ENCODE data around the gene BDH2. TPM values are rescaled to one million over a fixed set of nuclear protein-coding genes. Genes with fewer than 3 reads are reported as not detected.
A peak's percentile ranks its signal among the peaks of the same experiment; 100 is the strongest.

The BDH2 gene
- total RNA-seq, 3 donors from 2014 or later (not counting 1 experiment from before 2014, with no cell fraction given): 12.1 to 16.6 (median 15.9) TPM

DNA sequence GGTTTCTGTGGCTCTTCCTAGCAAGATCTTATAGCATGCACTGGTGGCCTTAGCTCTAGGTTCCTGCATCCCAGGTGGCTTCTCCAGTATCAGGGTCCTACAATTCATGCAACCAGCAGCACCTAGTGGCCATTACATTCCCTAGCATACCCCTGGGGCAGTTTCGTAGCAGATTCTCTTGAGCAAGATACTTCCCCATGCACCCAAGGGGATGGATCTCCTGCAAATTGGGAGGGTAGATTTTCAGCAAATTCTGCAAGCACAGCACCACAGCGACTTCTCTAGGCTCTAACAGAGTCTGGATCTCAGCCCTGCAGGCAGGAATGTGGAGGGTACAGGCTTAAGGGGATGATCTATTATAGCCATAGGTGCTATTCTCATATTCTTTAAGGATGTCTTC is 67.1 kb downstream of the BDH2 start:
- WGBS (ENCODE audit: insufficient coverage): 95% methylated on average over 2 of the region's 2 CpGs
- Histone ChIP-seq H3K9me3 (ENCODE audit: control insufficient read depth, insufficient read depth, low read length) (no peaks in the 10 kb centered on the region), H3K27ac (ENCODE audit: low read length) (no peak overlapping the region), H3K27me3 (ENCODE audit: control insufficient read depth, insufficient read depth, low read length) (no peaks in the 10 kb centered on the region), H3K4me3 (ENCODE audit: low read length) (no peak overlapping the region), H3K4me1 (ENCODE audit: control insufficient read depth, insufficient read depth, low read length) (no peaks in the 10 kb centered on the region), H3K36me3 (ENCODE audit: control insufficient read depth, insufficient read depth, low read length) (peaks cover 4% of the 10 kb centered on the region)
- Mint-ChIP-seq H3K27ac (no peak overlapping the region), H3K4me3 (no peak overlapping the region), H3K36me3 (no peaks in the 10 kb centered on the region), H3K27me3 (ENCODE audit: low read depth in 2 of 2) (no peaks in the 10 kb centered on the region), H3K4me1 (no peaks in the 10 kb centered on the region), H3K9me3 (no peaks in the 10 kb centered on the region)
- intact Hi-C loops (cut with micrococcal nuclease): no loop called here
- TF ChIP-seq, protein P1, sequence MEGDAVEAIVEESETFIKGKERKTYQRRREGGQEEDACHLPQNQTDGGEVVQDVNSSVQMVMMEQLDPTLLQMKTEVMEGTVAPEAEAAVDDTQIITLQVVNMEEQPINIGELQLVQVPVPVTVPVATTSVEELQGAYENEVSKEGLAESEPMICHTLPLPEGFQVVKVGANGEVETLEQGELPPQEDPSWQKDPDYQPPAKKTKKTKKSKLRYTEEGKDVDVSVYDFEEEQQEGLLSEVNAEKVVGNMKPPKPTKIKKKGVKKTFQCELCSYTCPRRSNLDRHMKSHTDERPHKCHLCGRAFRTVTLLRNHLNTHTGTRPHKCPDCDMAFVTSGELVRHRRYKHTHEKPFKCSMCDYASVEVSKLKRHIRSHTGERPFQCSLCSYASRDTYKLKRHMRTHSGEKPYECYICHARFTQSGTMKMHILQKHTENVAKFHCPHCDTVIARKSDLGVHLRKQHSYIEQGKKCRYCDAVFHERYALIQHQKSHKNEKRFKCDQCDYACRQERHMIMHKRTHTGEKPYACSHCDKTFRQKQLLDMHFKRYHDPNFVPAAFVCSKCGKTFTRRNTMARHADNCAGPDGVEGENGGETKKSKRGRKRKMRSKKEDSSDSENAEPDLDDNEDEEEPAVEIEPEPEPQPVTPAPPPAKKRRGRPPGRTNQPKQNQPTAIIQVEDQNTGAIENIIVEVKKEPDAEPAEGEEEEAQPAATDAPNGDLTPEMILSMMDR (IDR thresholded peaks at IDR 0.05): no peak
- DNase-seq (peak in 1 of 2 donors; percentile 31), ATAC-seq (peak in 1 of 3 donors; percentile 36)

GRCh38 chr4:103030791-103031190 is 68.8 kb downstream of the BDH2 start:
- TF ChIP-seq, protein P1 (IDR thresholded peaks at IDR 0.05): no peak
- no peak overlapping the region for H3K4me3 Mint-ChIP-seq
- Histone ChIP-seq H3K4me1 (ENCODE audit: control insufficient read depth, insufficient read depth, low read length) (no peaks in the 10 kb centered on the region), H3K4me3 (ENCODE audit: low read length) (no peak overlapping the region), H3K36me3 (ENCODE audit: control insufficient read depth, insufficient read depth, low read length) (peaks cover 4% of the 10 kb centered on the region), H3K9me3 (ENCODE audit: control insufficient read depth, insufficient read depth, low read length) (no peaks in the 10 kb centered on the region), H3K27ac (ENCODE audit: low read length) (no peak overlapping the region), H3K27me3 (ENCODE audit: control insufficient read depth, insufficient read depth, low read length) (no peaks in the 10 kb centered on the region)
- H3K9me3 Mint-ChIP-seq: no peaks in the 10 kb centered on the region
- ATAC-seq (no peak), DNase-seq (no peak)
- H3K27me3 Mint-ChIP-seq (ENCODE audit: low read depth in 2 of 2): no peaks in the 10 kb centered on the region
- H3K4me1 Mint-ChIP-seq: no peaks in the 10 kb centered on the region
- H3K27ac Mint-ChIP-seq: no peak overlapping the region
- WGBS (ENCODE audit: insufficient coverage): 100% methylated on average over 2 of the region's 3 CpGs
- intact Hi-C loops (cut with micrococcal nuclease): no loop called here
- no peaks in the 10 kb centered on the region for H3K36me3 Mint-ChIP-seq

- WGBS (ENCODE audit: insufficient coverage): 89% methylated on average over 1 of the region's 1 CpG
- Mint-ChIP-seq H3K27ac (no peak overlapping the region), H3K27me3 (ENCODE audit: low read depth in 2 of 2) (no peaks in the 10 kb centered on the region), H3K4me1 (no peaks in the 10 kb centered on the region), H3K9me3 (no peaks in the 10 kb centered on the region), H3K4me3 (no peak overlapping the region), H3K36me3 (no peaks in the 10 kb centered on the region)
- TF ChIP-seq, protein P1 (IDR thresholded peaks at IDR 0.05): no peak
- no peaks in the 10 kb centered on the region for H3K4me1 ChIP-seq (ENCODE audit: control insufficient read depth, insufficient read depth, low read length)
- intact Hi-C loops (cut with micrococcal nuclease): no loop called here
- no peak overlapping the region for H3K27ac ChIP-seq (ENCODE audit: low read length)
- no peaks in the 10 kb centered on the region for H3K9me3 ChIP-seq (ENCODE audit: control insufficient read depth, insufficient read depth, low read length)
- H3K4me3 ChIP-seq (ENCODE audit: low read length): no peak overlapping the region
- ATAC-seq: no peak
- peaks cover 4% of the 10 kb centered on the region for H3K36me3 ChIP-seq (ENCODE audit: control insufficient read depth, insufficient read depth, low read length)
- no peak for DNase-seq
- no peaks in the 10 kb centered on the region for H3K27me3 ChIP-seq (ENCODE audit: control insufficient read depth, insufficient read depth, low read length)
Measured at GRCh38 chr4:103029300-103029699, 70.3 kb downstream of the BDH2 start.

Other genes with a start within 250 kb of the BDH2 start
- 10 to 100 TPM; 11.2 to 13.8 (median 13.5) TPM for gene CISD2, start 230.8 kb downstream of the BDH2 start, total RNA-seq
- 1 to 10 TPM; 2.1 to 4.0 (median 2.5) TPM for gene SLC9B1, start 80.1 kb downstream of the BDH2 start, total RNA-seq
- 10 to 100 TPM; 13.5 to 22.4 (median 17.9) TPM for gene SLC9B2, start 23.1 kb downstream of the BDH2 start, total RNA-seq
- gene CENPE, start 98.5 kb upstream of the BDH2 start, total RNA-seq: 1 to 10 TPM; 2.7 to 6.9 (median 4.8) TPM